ACHN (cell line): Measurements from ENCODE around the gene EHMT1.
A peak's percentile ranks its signal among the peaks of the same experiment; 100 is the strongest.

Source experiments
- DNase-seq: peaks from one replicate; pipeline ENCODE4 v3.0.0-alpha.2; 2015
- in situ Hi-C: cut with HindIII; loops from 2 replicates; pipeline ENCODE4 v1.10.0; 2017; ENCODE audit warnings: low sequenced_read_pairs, low pct_ligation_motif_present, low pct_unique_long_range_greater_than_20kb

Gene EHMT1

DNA sequence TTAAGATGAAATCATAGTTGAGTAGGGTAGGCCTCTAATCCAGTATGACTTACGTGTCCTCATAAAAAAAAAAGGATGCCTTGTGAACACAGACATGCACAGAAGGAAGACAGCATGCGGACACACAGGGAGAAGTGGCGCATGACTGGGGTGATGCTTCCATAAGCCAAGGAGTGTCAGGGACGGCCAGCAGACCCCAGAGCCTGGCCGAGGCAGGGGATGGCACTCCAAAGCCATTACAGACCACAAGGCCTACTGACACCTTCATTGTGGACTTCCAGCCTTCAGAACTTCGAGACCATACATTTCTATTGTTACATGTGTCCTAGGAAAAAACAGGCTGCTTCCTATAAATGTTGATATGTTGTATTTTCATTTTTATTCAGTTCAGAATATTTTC lies 19.9 kb downstream of the EHMT1 start:
- in situ Hi-C loops, result no loop called here
- no peak for DNase-seq

GRCh38 chr9:137639303-137640051 lies 20.7 kb downstream of the EHMT1 start:
- in situ Hi-C loops, result no loop called here
- DNase-seq, result peak; percentile 10

DNA sequence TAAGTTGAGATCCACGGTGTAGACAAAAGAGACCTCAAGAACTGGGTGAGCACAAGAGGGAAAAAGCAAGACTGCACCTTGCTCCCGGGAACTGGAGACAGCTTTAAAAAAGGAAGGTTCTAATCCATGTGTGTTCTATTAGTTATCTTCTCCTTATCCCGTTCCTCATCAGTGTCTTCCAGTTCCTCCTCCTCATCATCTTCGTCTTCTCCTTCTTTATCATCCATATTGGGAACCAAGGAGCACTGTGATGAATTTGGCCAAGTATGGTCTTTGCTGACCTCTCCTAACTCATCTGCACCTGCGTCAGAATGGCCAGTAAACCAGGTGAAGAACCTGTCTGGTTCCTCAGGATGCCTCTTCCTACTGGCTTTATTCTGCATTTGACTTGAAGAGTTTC lies 22.1 kb downstream of the EHMT1 start:
- no peak for DNase-seq
- in situ Hi-C loops, result no loop called here

DNA sequence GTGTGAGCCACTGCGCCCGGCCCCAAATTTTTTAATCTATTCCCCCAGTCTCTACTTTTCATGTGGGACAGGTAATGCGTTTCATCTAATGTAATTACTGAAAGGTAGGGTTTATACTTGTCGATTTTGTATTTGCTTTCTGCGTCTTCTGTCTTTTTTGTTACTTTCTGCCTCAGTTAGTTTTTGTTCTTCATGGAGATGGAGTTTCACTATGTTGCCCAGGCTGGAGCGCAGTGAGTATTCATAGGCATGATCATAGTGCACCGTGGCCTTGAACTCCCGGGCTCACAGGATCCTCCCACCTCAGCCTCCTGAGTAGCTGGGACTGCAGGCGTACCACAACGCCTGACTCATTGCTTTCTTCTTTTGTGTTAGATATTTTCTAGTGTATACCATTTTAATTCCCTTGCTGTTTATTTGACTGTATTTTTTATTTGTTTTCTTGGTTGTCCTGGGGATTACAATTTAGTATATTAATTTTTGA lies 23.4 kb downstream of the EHMT1 start:
- in situ Hi-C loops, result no loop called here
- DNase-seq, result no peak

- no peak for DNase-seq
- in situ Hi-C loops, result no loop called here
Observed at GRCh38 chr9:137642892-137643291, 24.1 kb downstream of the EHMT1 start.

- no peak for DNase-seq
- in situ Hi-C loops, result no loop called here
Observed at GRCh38 chr9:137643921-137644320, 25.1 kb downstream of the EHMT1 start.

DNA sequence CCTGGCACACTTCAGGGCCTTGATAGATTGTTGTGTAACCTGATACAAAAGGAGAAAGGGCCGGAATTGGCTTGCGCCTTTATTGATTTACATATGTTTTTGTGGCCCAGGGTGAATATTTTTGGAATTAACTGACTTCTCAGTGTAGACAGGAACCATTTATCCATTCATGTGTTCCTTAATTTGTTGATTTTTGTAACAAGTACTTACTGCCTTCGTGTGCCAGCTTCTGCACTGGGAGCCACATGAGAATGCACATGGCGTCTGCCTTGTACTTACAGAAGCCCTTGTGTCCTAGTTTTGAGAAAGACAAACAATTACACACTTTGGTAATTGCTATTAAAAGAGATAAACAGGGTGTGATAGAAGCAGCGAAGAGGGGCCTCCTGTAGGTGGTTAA lies 26.4 kb downstream of the EHMT1 start:
- in situ Hi-C loops, result no loop called here
- DNase-seq, result no peak

GRCh38 chr9:137646341-137646740 lies 27.5 kb downstream of the EHMT1 start:
- in situ Hi-C loops, result no loop called here
- DNase-seq, result no peak

GRCh38 chr9:137647096-137647714 lies 28.4 kb downstream of the EHMT1 start:
- DNase-seq, result no peak
- in situ Hi-C loops, result no loop called here

GRCh38 chr9:137648396-137648795 lies 29.6 kb downstream of the EHMT1 start:
- no peak for DNase-seq
- in situ Hi-C loops, result no loop called here

DNA sequence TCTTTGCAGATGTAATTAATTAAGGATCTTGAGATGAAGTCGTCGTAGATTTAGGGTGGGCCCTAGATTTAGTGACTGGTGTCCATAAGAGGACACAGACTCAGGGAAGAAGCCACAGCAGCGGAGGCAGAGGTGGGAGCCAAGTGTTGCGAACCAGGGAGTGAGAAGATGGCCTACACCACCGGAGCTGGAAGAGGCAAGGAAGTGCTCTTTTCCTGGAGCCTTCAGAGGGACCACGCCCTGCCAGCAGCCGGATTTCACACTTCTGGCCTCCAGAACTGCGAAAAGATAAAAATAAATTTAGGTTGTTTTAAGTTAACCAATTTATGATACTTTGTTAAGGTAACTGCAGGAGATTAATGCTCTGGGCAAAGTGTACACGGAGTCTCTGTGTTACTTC lies 30.7 kb downstream of the EHMT1 start:
- no peak for DNase-seq
- in situ Hi-C loops, result no loop called here

GRCh38 chr9:137650259-137650658 lies 31.5 kb downstream of the EHMT1 start:
- in situ Hi-C loops, result no loop called here
- DNase-seq, result no peak

- no peak for DNase-seq
- in situ Hi-C loops, result no loop called here
Observed at GRCh38 chr9:137650779-137651178, 32.0 kb downstream of the EHMT1 start.

GRCh38 chr9:137656416-137656815 lies 37.6 kb downstream of the EHMT1 start:
- in situ Hi-C loops, result no loop called here
- DNase-seq, result no peak

- in situ Hi-C loops, result no loop called here
- no peak for DNase-seq
Observed at GRCh38 chr9:137657606-137658005, 38.8 kb downstream of the EHMT1 start.

- DNase-seq, result no peak
- in situ Hi-C loops, result no loop called here
Observed at GRCh38 chr9:137658781-137659180, 40.0 kb downstream of the EHMT1 start.

- no peak for DNase-seq
- in situ Hi-C loops, result no loop called here
Observed at GRCh38 chr9:137660144-137660543, 41.3 kb downstream of the EHMT1 start.

- in situ Hi-C loops, result no loop called here
- no peak for DNase-seq
Observed at GRCh38 chr9:137663584-137663983, 44.8 kb downstream of the EHMT1 start.

DNA sequence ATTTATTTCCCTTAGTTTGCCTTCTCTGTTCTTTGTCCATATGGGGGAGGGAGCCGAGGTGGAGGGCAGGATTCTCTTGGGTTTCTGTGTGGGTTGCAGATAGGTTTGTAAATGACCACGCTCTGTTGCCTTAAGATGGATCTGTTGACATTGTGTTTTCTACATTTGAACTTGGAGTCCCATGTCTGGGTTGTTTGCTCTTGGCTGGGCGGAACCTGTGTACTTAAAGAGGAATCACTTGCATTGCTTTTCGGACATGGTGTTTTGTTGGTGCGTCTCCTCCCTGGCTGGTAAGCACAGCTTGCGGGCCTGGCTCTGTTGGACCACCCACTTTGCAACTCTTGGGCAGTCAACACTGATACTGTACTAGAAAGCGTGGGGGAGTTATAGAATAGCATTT lies 45.9 kb downstream of the EHMT1 start:
- in situ Hi-C loops, result no loop called here
- DNase-seq, result no peak

- no peak for DNase-seq
- in situ Hi-C loops, result no loop called here
Observed at GRCh38 chr9:137665226-137665625, 46.4 kb downstream of the EHMT1 start.
